HK-2 (cell line): ENCODE results near the gene OLFM2.
"Not testable (repeated sequence)": the region's sequence is repeated elsewhere in the genome, so short reads cannot be mapped to it uniquely, and the experiment has no call there.

ENCODE experiments used
- DNase-seq: peaks from one replicate; pipeline ENCODE4 v3.0.0-alpha.2; 2018; ENCODE audit not compliant: unreplicated experiment

OLFM2 gene

GRCh38 chr19:9834307-9834725, 102.0 kb downstream of the OLFM2 start:
- no peak for DNase-seq

DNA sequence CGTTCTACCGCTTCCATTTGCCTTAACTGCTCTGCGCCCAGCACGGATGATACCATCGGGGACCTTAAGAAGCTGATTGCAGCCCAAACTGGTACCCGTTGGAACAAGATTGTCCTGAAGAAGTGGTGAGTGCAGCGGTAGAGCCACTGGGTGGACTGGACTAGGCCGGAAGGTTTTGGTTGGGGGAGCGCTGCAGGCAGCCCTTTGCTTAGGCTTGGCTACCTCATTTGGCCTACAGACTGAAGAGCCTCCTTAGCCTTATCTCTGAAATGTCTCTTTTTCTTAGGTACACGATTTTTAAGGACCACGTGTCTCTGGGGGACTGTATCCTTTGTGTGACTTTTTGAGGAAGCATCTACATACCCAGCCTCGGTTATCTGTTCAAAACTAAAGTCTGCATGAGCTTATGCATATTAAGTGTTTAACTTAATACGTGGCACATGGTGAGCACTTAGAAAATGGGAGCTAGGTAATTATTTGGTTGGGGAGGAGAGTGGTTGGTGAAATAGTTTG, 107.7 kb downstream of the OLFM2 start:
- DNase-seq = no peak

GRCh38 chr19:9827289-9828238, 108.8 kb downstream of the OLFM2 start, which contains the start of gene UBL5:
Gene UBL5 (plus strand): TSS chr19:9827918. CDS start chr19:9828338, 420 bp downstream.
- DNase-seq = peak; percentile 83

GRCh38 chr19:9823816-9824215, 112.5 kb downstream of the OLFM2 start:
- no peak for DNase-seq

DNA sequence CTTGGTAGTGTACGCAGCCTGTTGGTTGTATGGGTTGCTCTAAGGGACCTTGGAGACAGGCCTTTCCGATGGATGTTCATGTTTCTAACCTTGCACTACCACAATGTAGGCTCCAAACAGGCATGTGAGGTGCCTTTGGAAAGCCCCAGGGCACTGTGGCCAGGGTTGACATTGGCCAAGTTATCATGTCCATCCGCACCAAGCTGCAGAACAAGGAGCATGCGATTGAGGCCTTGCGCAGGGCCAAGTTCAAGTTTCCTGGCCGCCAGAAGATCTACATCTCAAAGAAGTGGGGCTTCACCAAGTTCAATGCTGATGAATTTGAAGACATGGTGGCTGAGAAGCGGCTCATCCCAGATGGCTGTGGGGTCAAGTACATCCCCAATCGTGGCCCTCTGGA, 116.3 kb downstream of the OLFM2 start:
- not testable (repeated sequence) for DNase-seq

DNA sequence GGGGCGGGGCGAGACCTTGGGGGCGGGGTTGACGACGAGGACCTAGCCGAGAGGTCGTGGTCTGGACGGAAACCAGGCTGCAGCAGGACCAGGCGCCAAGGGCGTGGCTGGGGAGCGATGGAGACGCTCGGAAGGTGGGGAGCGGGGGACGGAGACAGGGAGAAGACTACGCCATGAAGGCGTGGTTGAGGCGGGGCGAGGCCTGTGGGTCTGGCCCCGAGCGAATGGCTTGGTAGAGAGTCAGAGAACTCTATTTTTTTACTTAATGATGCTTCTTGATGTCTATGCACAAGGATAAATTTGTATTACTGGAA, 116.8 kb downstream of the OLFM2 start:
- no peak for DNase-seq

- peak; percentile 100 for DNase-seq
Observed at GRCh38 chr19:9818734-9819595, 117.3 kb downstream of the OLFM2 start, which contains the start of gene FBXL12. Gene FBXL12 (minus strand): TSS chr19:9819079. CDS start chr19:9818813, 266 bp downstream.

GRCh38 chr19:9818175-9818733, 118.1 kb downstream of the OLFM2 start:
- peak; percentile 10 for DNase-seq

GRCh38 chr19:9811139-9811538, 125.2 kb downstream of the OLFM2 start:
- DNase-seq = no peak

DNA sequence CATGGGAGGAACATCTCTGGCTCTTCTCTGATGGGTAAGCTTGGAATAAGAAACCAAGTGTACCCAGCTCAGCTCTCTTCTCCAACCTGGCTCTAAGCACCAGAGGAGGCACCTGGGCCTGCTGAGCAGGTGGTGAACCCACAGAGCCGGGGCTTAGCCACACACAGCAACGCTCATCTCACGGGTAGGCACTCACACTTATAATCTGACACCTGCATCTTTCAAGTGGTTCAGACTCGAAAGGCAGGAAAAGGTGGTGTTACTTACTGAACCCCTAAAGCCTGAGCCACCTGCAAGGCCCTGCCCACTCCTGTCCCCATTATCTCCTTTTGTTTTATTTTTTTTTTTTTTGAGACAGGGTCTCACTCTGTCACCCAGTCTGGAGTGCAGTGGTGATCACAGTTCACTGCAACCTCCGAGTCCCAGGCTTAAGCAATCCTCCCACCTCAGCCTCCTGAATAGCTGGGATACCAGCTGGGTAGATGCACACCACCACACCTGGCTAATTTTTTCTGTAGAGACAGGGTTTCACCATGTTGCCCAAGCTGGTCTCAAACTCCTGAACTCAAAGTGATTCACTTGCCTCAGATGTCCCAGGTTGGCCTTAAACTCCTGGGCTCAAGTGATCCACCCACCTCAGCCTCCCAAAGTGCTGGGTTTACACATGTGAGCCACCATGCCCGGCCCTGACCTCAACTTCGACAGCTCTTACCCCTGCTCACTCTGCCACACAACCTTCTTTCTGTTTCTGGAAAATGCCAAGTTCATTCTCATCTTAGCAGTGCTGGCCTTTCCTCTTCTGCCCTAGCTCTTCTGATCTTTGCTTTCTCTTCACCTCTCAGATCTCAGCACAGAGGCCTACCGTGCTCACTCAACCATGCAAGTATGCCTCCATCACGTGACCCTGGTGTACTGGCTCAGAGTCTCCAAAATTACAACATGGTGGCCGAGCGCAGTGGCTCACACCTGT, 127.2 kb downstream of the OLFM2 start:
- DNase-seq = no peak

GRCh38 chr19:9806803-9807202, 129.5 kb downstream of the OLFM2 start:
- no peak for DNase-seq
